Astrocyte of the cerebellum (primary cell): ENCODE results near the gene CATSPERZ.

Experiments used
- DNase-seq: peaks from one replicate; pipeline ENCODE4 v3.0.0-alpha.2; 2011; ENCODE audit warnings: low read depth
- H3K4me3 ChIP-seq: 2 replicates; pipeline ENCODE4 v1.5.1; 2011; ENCODE audit warnings: mild to moderate bottlenecking, low read depth, low read length, moderate library complexity
- CTCF ChIP-seq: IDR thresholded peaks from 2 replicates; pipeline ENCODE4 v1.5.1; 2012; ENCODE audit warnings: low read length, low read depth, moderate library complexity, mild to moderate bottlenecking; ENCODE audit errors: missing control alignments
- in situ Hi-C: cut with HindIII; loops from 2 replicates; pipeline ENCODE4 v1.10.0; 2017; ENCODE audit warnings: low sequenced_read_pairs

CATSPERZ gene

GRCh38 chr11:64339286-64339685 is 39.1 kb downstream of the CATSPERZ start:
- in situ Hi-C loops, result no loop called here
- no peak overlapping the region for H3K4me3 ChIP-seq
- no peak for TF ChIP-seq CTCF
- DNase-seq, result no peak

GRCh38 chr11:64339754-64340408 is 39.7 kb downstream of the CATSPERZ start, which contains the start of gene CCDC88B:
CCDC88B (plus strand) TSS chr11:64340204; CDS start chr11:64340267, 63 bp downstream.
- in situ Hi-C loops, result no loop called here
- no peak within 1 kb of the TSS for H3K4me3 ChIP-seq
- TF ChIP-seq CTCF, result no peak
- DNase-seq, result no peak

GRCh38 chr11:64340671-64341335 is 40.6 kb downstream of the CATSPERZ start:
- DNase-seq, result no peak
- in situ Hi-C loops, result no loop called here
- H3K4me3 ChIP-seq, result no peak overlapping the region
- TF ChIP-seq CTCF, result peak; percentile 11

GRCh38 chr11:64341429-64341828 is 41.3 kb downstream of the CATSPERZ start:
- DNase-seq, result no peak
- in situ Hi-C loops, result no loop called here
- H3K4me3 ChIP-seq, result no peak overlapping the region
- no peak for TF ChIP-seq CTCF

- DNase-seq, result peak; percentile 33
- in situ Hi-C loops, result no loop called here
- peak; percentile 47 for TF ChIP-seq CTCF
- H3K4me3 ChIP-seq, result peak overlapping the region; percentile 24
Measured at GRCh38 chr11:64341851-64342791, 42.0 kb downstream of the CATSPERZ start.

GRCh38 chr11:64342869-64343745 is 42.9 kb downstream of the CATSPERZ start:
- DNase-seq, result no peak
- in situ Hi-C loops, result no loop called here
- no peak overlapping the region for H3K4me3 ChIP-seq
- no peak for TF ChIP-seq CTCF
